Endothelial cell of umbilical vein (primary cell): ENCODE results near the gene NECAB2. TPM values are rescaled to one million over a fixed set of nuclear protein-coding genes. Genes with fewer than 3 reads are reported as not detected.

Experiments
- BruUV-seq: library from RNA; stranded (reverse); fragments of 400-500 nt; replicated peaks from 2 replicates; lab custom pipeline; 2021; lab: Mats Ljungman, UMichigan
- CTCF ChIA-PET: fragments of 300-600, 350-600 bp; sonication (Branson Sonifier 250); formaldehyde crosslinking; loops from one replicate; lab custom pipeline; 2021; ENCODE audit warnings: antibody characterized with exemption, inconsistent platforms; lab: Charles Lee
- POLR2A ChIA-PET: fragments of 300-600, 350-600 bp; sonication (Branson Sonifier 250); formaldehyde crosslinking; loops from one replicate; lab custom pipeline; 2021; ENCODE audit warnings: antibody characterized with exemption, inconsistent platforms; lab: Charles Lee
- DNase-seq: peaks from one replicate; pipeline ENCODE4 v3.0.0-alpha.2; 2011; ENCODE audit warnings: low read depth, low spot score
- FAIRE-seq: peaks from 2 replicates; lab custom pipeline; 2011; peaks lifted over from hg19 to GRCh38; lab: Jason Lieb, UNC
- H2AFZ ChIP-seq: 2 replicates; pipeline ENCODE4 v1.6.0; 2012; ENCODE audit warnings: low read depth, low read length, control low read depth, inconsistent platforms
- H3K27ac ChIP-seq: 2 replicates; pipeline ENCODE4 v1.5.1; 2011; ENCODE audit warnings: low read depth, mild to moderate bottlenecking, control low read depth, low read length, moderate library complexity; ENCODE audit not compliant: insufficient read depth
- H3K27me3 ChIP-seq, 2 experiments: 2 replicates each; pipeline versions ENCODE4 v1.6.0 to v1.6.1; 2011; ENCODE audit warnings: low read length in 2 of 2, mixed read lengths in 1 of 2; ENCODE audit not compliant: control insufficient read depth in 2 of 2, insufficient read depth in 2 of 2
- H3K36me3 ChIP-seq, 2 experiments: 2 replicates in 1 of 2; 3 replicates in 1 of 2; pipeline ENCODE4 v1.5.1; 2011; ENCODE audit warnings: low read length in 2 of 2, mild to moderate bottlenecking in 1 of 2, moderate library complexity in 1 of 2; ENCODE audit not compliant: control insufficient read depth in 2 of 2, insufficient read depth in 2 of 2; ENCODE audit errors: extremely low read depth in 1 of 2
- H3K4me1 ChIP-seq: 3 replicates; pipeline ENCODE4 v1.5.1; 2011; ENCODE audit warnings: mild to moderate bottlenecking, low read length; ENCODE audit not compliant: control insufficient read depth, insufficient read depth; ENCODE audit errors: extremely low read depth
- H3K4me2 ChIP-seq: 2 replicates; pipeline ENCODE4 v1.6.1; 2011; ENCODE audit warnings: low read length, control low read depth, mixed read lengths; ENCODE audit not compliant: insufficient read depth
- H3K4me3 ChIP-seq, 3 experiments: fragments of 200-600 bp in 1 of 3; sonication (generic), shearing (Covaris generic) in 1 of 3; replicated peaks in 1 of 3; 2 replicates each; pipeline ENCODE4 v1.5.1; 2011 to 2016; ENCODE audit warnings: control low read depth in 3 of 3, low read length in 3 of 3, mild to moderate bottlenecking in 2 of 3, inconsistent platforms in 1 of 3, low read depth in 1 of 3, moderate library complexity in 1 of 3; ENCODE audit not compliant: insufficient read depth in 1 of 3
- H3K79me2 ChIP-seq: 2 replicates; pipeline ENCODE4 v1.6.0; 2012; ENCODE audit warnings: low read length, inconsistent platforms; ENCODE audit not compliant: control insufficient read depth, insufficient read depth
- H3K9ac ChIP-seq: replicated peaks from 2 replicates; pipeline ENCODE3; 2011; ENCODE audit warnings: low read length, control low read depth; ENCODE audit not compliant: insufficient read depth; ENCODE audit errors: extremely low read depth
- H3K9me1 ChIP-seq: replicated peaks from 3 replicates; pipeline ENCODE4 v1.6.0; 2011; ENCODE audit warnings: mild to moderate bottlenecking, low read length; ENCODE audit not compliant: control insufficient read depth, insufficient read depth; ENCODE audit errors: extremely low read depth
- H3K9me3 ChIP-seq: replicated peaks from 2 replicates; pipeline ENCODE4 v1.5.1; 2012; ENCODE audit warnings: low read length, inconsistent platforms; ENCODE audit not compliant: control insufficient read depth, insufficient read depth
- H4K20me1 ChIP-seq: replicated peaks from 2 replicates; pipeline ENCODE3; 2011; ENCODE audit warnings: mild to moderate bottlenecking, low read length; ENCODE audit not compliant: control insufficient read depth, insufficient read depth; ENCODE audit errors: extremely low read depth
- EZH2 ChIP-seq: IDR thresholded peaks from 2 replicates; pipeline ENCODE4 v1.6.1; 2012; ENCODE audit warnings: borderline replicate concordance, low read depth, mild to moderate bottlenecking, moderate library complexity, low read length, inconsistent platforms; ENCODE audit not compliant: severe bottlenecking
- FOS ChIP-seq: IDR thresholded peaks from 2 replicates; pipeline ENCODE4 v1.6.1; 2011; ENCODE audit warnings: mild to moderate bottlenecking, low read length, moderate library complexity, borderline replicate concordance; ENCODE audit not compliant: insufficient read depth
- GATA2 ChIP-seq: IDR thresholded peaks from 2 replicates; pipeline ENCODE4 v1.7.0; 2011; ENCODE audit warnings: low read depth, mild to moderate bottlenecking, moderate library complexity, mixed read lengths, low read length; ENCODE audit not compliant: insufficient read length, insufficient read depth
- JUN ChIP-seq: IDR thresholded peaks from 2 replicates; pipeline ENCODE4 v1.6.1; 2011; ENCODE audit warnings: borderline replicate concordance, low read depth; ENCODE audit not compliant: insufficient read length, insufficient read depth
- MYC ChIP-seq: IDR thresholded peaks from one replicate; pipeline ENCODE4 v1.6.1; 2011; ENCODE audit warnings: mild to moderate bottlenecking, low read depth, low read length
- POLR2A ChIP-seq: IDR thresholded peaks from 2 replicates; pipeline ENCODE4 v1.6.1; 2012; ENCODE audit warnings: low read depth, mild to moderate bottlenecking, control low read depth, low read length
- POLR2AphosphoS5 ChIP-seq: IDR thresholded peaks from 2 replicates; pipeline ENCODE4 v1.6.1; 2012; ENCODE audit warnings: low read depth, mild to moderate bottlenecking, control low read depth, low read length, moderate library complexity; ENCODE audit not compliant: insufficient read depth
- dilution Hi-C: fragments of 300-500 bp; cut with MboI; formaldehyde crosslinking; loops from one replicate; pipeline ENCODE4 v1.15.0; 2019; ENCODE audit warnings: low sequenced_read_pairs; ENCODE audit not compliant: extremely low pct_ligation_motif_present
- intact Hi-C: fragments of 100-400 bp; cut with micrococcal nuclease; formaldehyde crosslinking; loops from one replicate; pipeline ENCODE4 v1.10.0; 2022
- polyA plus RNA-seq, 4 experiments: library from polyadenylated mRNA; depleted of rRNA in 3 of 4; stranded (reverse) in 3 of 4; unstranded in 1 of 4; fragments of >200 nt; gene quantifications; 2 replicates each; pipeline versions ENCODE4 v1.2.1 to v1.2.3, GENCODE V29; 2011 to 2012; ENCODE audit warnings: missing spikeins in 1 of 4
- total RNA-seq: library from RNA; stranded (reverse); gene quantifications from 2 replicates; pipeline ENCODE4 v1.2.3, GENCODE V29; 2021
- TF ChIP-seq, protein P1 (sequence below): IDR thresholded peaks from 2 replicates; pipeline ENCODE4 v1.6.1; 2011; ENCODE audit not compliant: insufficient read depth, insufficient read length
- TF ChIP-seq, protein P2 (sequence below), 2 donors: IDR thresholded peaks; 1 replicate in 1 of 2; 2 replicates in 1 of 2; pipeline ENCODE4 v1.5.1; 2011; ENCODE audit warnings: low read length in 2 of 2, mild to moderate bottlenecking in 2 of 2, moderate library complexity in 2 of 2, control low read depth in 1 of 2, inconsistent platforms in 1 of 2, low read depth in 1 of 2; ENCODE audit not compliant: insufficient read depth in 1 of 2; ENCODE audit errors: extremely low read depth in 1 of 2

NECAB2 gene
- total and polyA plus RNA-seq, 2 donors (not counting 3 experiments of a cell fraction or from before 2014, with no cell fraction given), result 0.26 to 0.31 TPM

DNA sequence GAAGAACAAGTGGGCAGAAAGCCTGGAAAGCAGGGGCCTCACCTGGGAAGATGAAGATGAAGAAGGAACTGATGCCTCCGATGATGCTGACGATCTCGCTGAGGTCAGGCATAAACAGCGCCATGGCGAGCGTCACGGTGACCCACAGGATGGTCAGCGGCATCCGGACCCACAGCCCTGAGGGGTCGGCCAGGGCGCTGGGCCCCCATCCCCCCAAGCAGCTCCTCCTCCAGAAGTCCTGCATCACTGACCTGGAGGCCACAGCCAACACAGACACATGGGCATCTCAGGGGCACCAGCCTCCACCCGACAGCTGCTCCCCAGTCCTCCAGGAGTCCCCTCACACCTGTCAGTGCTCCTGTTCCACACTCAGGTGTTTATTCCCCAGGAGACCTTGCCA lies 48.4 kb downstream of the NECAB2 start:
- H3K36me3 ChIP-seq, result no peaks in the 10 kb centered on the region
- H3K27me3 ChIP-seq, result no peaks in the 10 kb centered on the region
- intact Hi-C loops (no loop called here), dilution Hi-C loops (no loop called here)
- no peak overlapping the region for H3K4me3 ChIP-seq
- H2AFZ ChIP-seq, result no peak overlapping the region
- ChIA-PET POLR2A (interaction anchor here (0.6 kb wide), 1 partner anchor 24 kb away, joined by 3 read pairs; no protein-coding TSS in a partner anchor), CTCF (no interaction called here)
- TF ChIP-seq GATA2 (no peak), POLR2AphosphoS5 (no peak), FOS (no peak), JUN (no peak), MYC (no peak), EZH2 (no peak), POLR2A (no peak)
- TF ChIP-seq, protein P1, sequence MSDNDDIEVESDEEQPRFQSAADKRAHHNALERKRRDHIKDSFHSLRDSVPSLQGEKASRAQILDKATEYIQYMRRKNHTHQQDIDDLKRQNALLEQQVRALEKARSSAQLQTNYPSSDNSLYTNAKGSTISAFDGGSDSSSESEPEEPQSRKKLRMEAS, result no peak
- TF ChIP-seq, protein P2, sequence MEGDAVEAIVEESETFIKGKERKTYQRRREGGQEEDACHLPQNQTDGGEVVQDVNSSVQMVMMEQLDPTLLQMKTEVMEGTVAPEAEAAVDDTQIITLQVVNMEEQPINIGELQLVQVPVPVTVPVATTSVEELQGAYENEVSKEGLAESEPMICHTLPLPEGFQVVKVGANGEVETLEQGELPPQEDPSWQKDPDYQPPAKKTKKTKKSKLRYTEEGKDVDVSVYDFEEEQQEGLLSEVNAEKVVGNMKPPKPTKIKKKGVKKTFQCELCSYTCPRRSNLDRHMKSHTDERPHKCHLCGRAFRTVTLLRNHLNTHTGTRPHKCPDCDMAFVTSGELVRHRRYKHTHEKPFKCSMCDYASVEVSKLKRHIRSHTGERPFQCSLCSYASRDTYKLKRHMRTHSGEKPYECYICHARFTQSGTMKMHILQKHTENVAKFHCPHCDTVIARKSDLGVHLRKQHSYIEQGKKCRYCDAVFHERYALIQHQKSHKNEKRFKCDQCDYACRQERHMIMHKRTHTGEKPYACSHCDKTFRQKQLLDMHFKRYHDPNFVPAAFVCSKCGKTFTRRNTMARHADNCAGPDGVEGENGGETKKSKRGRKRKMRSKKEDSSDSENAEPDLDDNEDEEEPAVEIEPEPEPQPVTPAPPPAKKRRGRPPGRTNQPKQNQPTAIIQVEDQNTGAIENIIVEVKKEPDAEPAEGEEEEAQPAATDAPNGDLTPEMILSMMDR (IDR thresholded peaks at IDR 0.05; ENCODE audit: extremely low read depth in 1 of 2, insufficient read depth in 1 of 2, low read depth in 1 of 2, low read length in 2 of 2), result no peak
- H4K20me1 ChIP-seq, result no peaks in the 10 kb centered on the region
- H3K79me2 ChIP-seq, result no peaks in the 10 kb centered on the region
- DNase-seq, result no peak
- H3K9me1 ChIP-seq, result no peaks in the 10 kb centered on the region
- no peak overlapping the region for H3K9ac ChIP-seq
- FAIRE-seq, result no peak
- no peaks in the 10 kb centered on the region for H3K4me1 ChIP-seq
- no peaks in the 10 kb centered on the region for H3K9me3 ChIP-seq
- no peak overlapping the region for H3K4me2 ChIP-seq
- no peak overlapping the region for H3K27ac ChIP-seq
- BruUV-seq, result no TSS peak
